ENCODE results near the gene CALML4. TPM values are rescaled to one million over a fixed set of nuclear protein-coding genes. Genes with fewer than 3 reads are reported as not detected.
"Not testable (repeated sequence)": the region's sequence is repeated elsewhere in the genome, so short reads cannot be mapped to it uniquely, and the experiment has no call there.

CALML4 gene
- total and polyA plus RNA-seq, 4 donors, result 3.6 to 8.0 (median 6.5) TPM

GRCh38 chr15:68213991-68214837 lies 9.1 kb upstream of the CALML4 start:
- Histone ChIP-seq H3K9ac (ENCODE audit: low read depth in 1 of 2, low read length in 2 of 2) (no peak overlapping the region), H3K27me3 (ENCODE audit: control insufficient read depth in 4 of 4, insufficient read depth in 4 of 4, low read length in 3 of 4) (no peaks in the 10 kb centered on the region), H3K4me3 (ENCODE audit: low read depth in 1 of 3, low read length in 3 of 3) (no peak overlapping the region), H3K9me3 (ENCODE audit: control insufficient read depth in 4 of 4, low read length in 3 of 4) (no peaks in the 10 kb centered on the region), H3K4me1 (ENCODE audit: control insufficient read depth in 4 of 4, insufficient read depth in 4 of 4, low read length in 3 of 4) (peaks cover 2 to 11% (median 2%) of the 10 kb centered on the region in 4 donors), H3K36me3 (ENCODE audit: control insufficient read depth in 4 of 4, insufficient read depth in 3 of 4, low read depth in 1 of 4, low read length in 3 of 4) (peaks cover 0 to 3% (median 0%) of the 10 kb centered on the region in 4 donors), H3K27ac (ENCODE audit: low read depth in 1 of 2, low read length in 2 of 2) (no peak overlapping the region)
- WGBS, result 97% methylated on average over 17 of the region's 17 CpGs
- TF ChIP-seq HNF4G (IDR thresholded peaks at IDR 0.05), result no peak
- TF ChIP-seq ATF3 (IDR thresholded peaks at IDR 0.05), result no peak
- no peak for TF ChIP-seq GABPA (IDR thresholded peaks at IDR 0.05 in 1 of 2, conservative IDR thresholded peaks at IDR 0.05 in 1 of 2)
- TF ChIP-seq EGR1 (IDR thresholded peaks at IDR 0.05; ENCODE audit: low read depth in 2 of 2), result no peak
- no peak for DNase-seq (ENCODE audit: low spot score)

- H3K9me3 ChIP-seq (ENCODE audit: control insufficient read depth in 4 of 4, low read length in 3 of 4); H3K36me3 ChIP-seq (ENCODE audit: control insufficient read depth in 4 of 4, insufficient read depth in 3 of 4, low read depth in 1 of 4, low read length in 3 of 4); DNase-seq (ENCODE audit: low spot score): not testable (repeated sequence)
These were observed 8.3 kb upstream of the CALML4 start for GRCh38 chr15:68213491-68213845.

GRCh38 chr15:68211656-68212320 lies 6.7 kb upstream of the CALML4 start:
- H3K4me3 ChIP-seq (ENCODE audit: low read depth in 1 of 3, low read length in 3 of 3), result no peak overlapping the region
- DNase-seq (ENCODE audit: low spot score), result no peak
- no peaks in the 10 kb centered on the region for H3K9me3 ChIP-seq (ENCODE audit: control insufficient read depth in 4 of 4, low read length in 3 of 4)
- H3K27ac ChIP-seq (ENCODE audit: low read depth in 1 of 2, low read length in 2 of 2), result no peak overlapping the region
- no peaks in the 10 kb centered on the region for H3K27me3 ChIP-seq (ENCODE audit: control insufficient read depth in 4 of 4, insufficient read depth in 4 of 4, low read length in 3 of 4)
- 97% methylated on average over 14 of the region's 14 CpGs for WGBS
- no peak overlapping the region for H3K9ac ChIP-seq (ENCODE audit: low read depth in 1 of 2, low read length in 2 of 2)
- H3K4me1 ChIP-seq (ENCODE audit: control insufficient read depth in 4 of 4, insufficient read depth in 4 of 4, low read length in 3 of 4), result peaks cover 2 to 11% (median 2%) of the 10 kb centered on the region in 4 donors
- TF ChIP-seq GABPA (IDR thresholded peaks at IDR 0.05 in 1 of 2, conservative IDR thresholded peaks at IDR 0.05 in 1 of 2) (no peak), SP1 (IDR thresholded peaks at IDR 0.05) (no peak), FOXA2 (IDR thresholded peaks at IDR 0.05) (no peak), NR2F2 (IDR thresholded peaks at IDR 0.05) (no peak), YY1 (IDR thresholded peaks at IDR 0.05) (no peak), TAF1 (conservative IDR thresholded peaks at IDR 0.05) (no peak), JUND (IDR thresholded peaks at IDR 0.05) (no peak), RAD21 (IDR thresholded peaks at IDR 0.05) (no peak), REST (IDR thresholded peaks at IDR 0.05) (no peak), HNF4A (conservative IDR thresholded peaks at IDR 0.05) (no peak), ZBTB33 (IDR thresholded peaks at IDR 0.05) (no peak), ATF3 (IDR thresholded peaks at IDR 0.05) (no peak), MAX (IDR thresholded peaks at IDR 0.05) (no peak)
- no peaks in the 10 kb centered on the region for H3K36me3 ChIP-seq (ENCODE audit: control insufficient read depth in 4 of 4, insufficient read depth in 3 of 4, low read depth in 1 of 4, low read length in 3 of 4)

More at GRCh38 chr15:68213491-68213845, 8.3 kb upstream of the CALML4 start:
- H3K27me3 ChIP-seq (ENCODE audit: control insufficient read depth in 4 of 4, insufficient read depth in 4 of 4, low read length in 3 of 4); H3K27ac ChIP-seq (ENCODE audit: low read depth in 1 of 2, low read length in 2 of 2); H3K9ac ChIP-seq (ENCODE audit: low read depth in 1 of 2, low read length in 2 of 2); H3K4me3 ChIP-seq (ENCODE audit: low read depth in 1 of 3, low read length in 3 of 3): not testable (repeated sequence)
- H3K4me1 ChIP-seq (ENCODE audit: control insufficient read depth in 4 of 4, insufficient read depth in 4 of 4, low read length in 3 of 4), result peaks cover 2 to 11% (median 2%) of the 10 kb centered on the region in 4 donors
- WGBS, result 97% methylated on average over 6 of the region's 6 CpGs

Measured in liver (tissue), 9 donors.